GM18858 (cell line): ENCODE results near the gene EIF1B.

Experiments
- ATAC-seq: cut with Tn5 transposase; IDR thresholded peaks from one replicate; pipeline ENCODE4 v1.9.1; 2021; ENCODE audit not compliant: unreplicated experiment

The EIF1B gene

DNA sequence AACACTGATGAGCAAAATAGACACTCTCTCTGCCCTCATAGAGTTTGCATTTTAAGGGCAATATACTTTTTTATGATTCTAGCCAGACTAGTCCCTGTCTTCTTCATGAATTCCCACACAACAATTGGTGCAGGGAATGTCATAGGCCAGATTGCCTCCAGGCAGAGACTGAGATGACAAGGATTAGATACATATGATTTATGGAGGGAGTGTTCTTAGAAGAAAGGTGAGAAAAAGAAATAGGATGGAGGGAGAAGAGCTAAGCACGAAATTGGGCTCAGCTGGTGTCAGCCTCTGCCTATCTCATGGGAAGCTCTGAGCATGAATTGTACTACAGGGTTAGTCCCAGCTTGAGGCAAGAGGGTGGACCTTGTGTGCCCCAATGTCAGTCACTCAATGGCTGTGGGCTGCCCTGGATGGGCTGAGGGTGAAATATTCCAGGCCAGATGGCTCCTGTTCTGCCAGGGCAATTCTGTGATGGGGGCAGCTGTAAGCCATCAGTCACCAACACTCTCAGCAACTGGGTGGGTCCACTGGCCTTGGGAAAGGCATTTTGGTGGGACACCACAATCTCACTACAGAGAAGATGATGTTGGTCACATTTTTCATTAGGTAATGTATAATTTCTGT is 31.1 kb downstream of the EIF1B start:
- no peak for ATAC-seq

GRCh38 chr3:40341671-40342070 is 32.2 kb downstream of the EIF1B start:
- no peak for ATAC-seq

GRCh38 chr3:40350529-40350928 is 41.0 kb downstream of the EIF1B start:
- ATAC-seq, result no peak

DNA sequence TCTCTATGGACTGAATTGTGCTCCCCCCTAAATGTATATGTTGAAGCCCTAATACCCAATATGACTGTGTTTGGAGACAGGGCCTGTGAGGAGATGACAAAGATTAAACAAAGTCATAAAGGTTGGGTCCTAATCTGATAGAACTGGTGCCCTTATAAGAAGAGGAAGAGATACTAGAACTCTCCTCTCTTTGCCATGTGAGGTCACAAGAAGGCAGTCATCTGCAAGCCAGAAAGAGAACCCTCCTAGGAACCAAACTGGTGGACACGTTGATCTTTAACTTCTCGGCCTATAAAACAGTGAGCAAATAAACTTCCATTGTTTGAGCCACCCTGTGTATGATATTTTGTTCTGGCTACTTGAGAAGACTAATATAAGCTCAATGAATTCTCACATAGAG is 45.9 kb downstream of the EIF1B start:
- ATAC-seq, result no peak

- ATAC-seq, result no peak
Observed at GRCh38 chr3:40358454-40358853, 48.9 kb downstream of the EIF1B start.
